K562 (cell line): Measurements from ENCODE around the gene PODNL1.

Experiments
- CBX8 ChIP-seq: fragments of 200-600 bp; sonication (generic); IDR thresholded peaks from 2 replicates; pipeline ENCODE4 v1.6.1; 2012; ENCODE audit warnings: borderline replicate concordance, mixed run types, low read depth, mild to moderate bottlenecking, moderate library complexity, mixed read lengths, low read length, control low read depth, inconsistent platforms; ENCODE audit not compliant: poor library complexity, severe bottlenecking; ENCODE audit errors: extremely low read depth
- ELF1 ChIP-seq: fragments of 200-800 bp; sonication (Bioruptor generic); IDR thresholded peaks from 2 replicates; pipeline ENCODE4 v1.6.1; 2016; ENCODE audit warnings: missing genetic modification characterization, missing compliant biosample characterization
- GABPB2 ChIP-seq: fragments of 250-450 bp; sonication (Bioruptor Pico); conservative IDR thresholded peaks from 2 replicates; pipeline ENCODE4 v1.5.1; 2021; ENCODE audit warnings: mild to moderate bottlenecking
- JUN ChIP-seq, 2 experiments: sonication (generic) in 1 of 2; formaldehyde crosslinking in 1 of 2; IDR thresholded peaks; 2 replicates each; pipeline versions ENCODE4 v1.6.1 to v1.8.0; 2012 to 2022; ENCODE audit warnings: borderline replicate concordance in 2 of 2, mild to moderate bottlenecking in 2 of 2, improper control_type of control experiment in 1 of 2, low read depth in 1 of 2, low read length in 1 of 2, missing genetic modification reagents in 1 of 2
- TBL1XR1 ChIP-seq, 2 experiments: IDR thresholded peaks; 2 replicates each; pipeline ENCODE4 v1.6.1; 2012; ENCODE audit warnings: improper control_type of control experiment in 2 of 2, low read length in 2 of 2, mild to moderate bottlenecking in 1 of 2
- ZC3H4 ChIP-seq: sonication (generic); formaldehyde crosslinking; IDR thresholded peaks from 2 replicates; pipeline ENCODE4 v1.9.0; 2021; ENCODE audit warnings: missing genetic modification reagents, borderline replicate concordance
- ZNF717 ChIP-seq: fragments of 250-450 bp; sonication (Bioruptor Pico); IDR thresholded peaks from 2 replicates; pipeline ENCODE4 v1.5.0; 2021
- TF ChIP-seq, protein P1 (sequence below), 3 experiments: IDR thresholded peaks in 2 of 3; conservative IDR thresholded peaks in 1 of 3; 2 replicates each; pipeline ENCODE4 v1.5.1; 2011 to 2012; ENCODE audit warnings: low read length in 3 of 3, mild to moderate bottlenecking in 3 of 3, control low read depth in 2 of 3, improper control_type of control experiment in 1 of 3, inconsistent platforms in 1 of 3, low read depth in 1 of 3, mixed read lengths in 1 of 3, moderate library complexity in 1 of 3; ENCODE audit not compliant: insufficient read depth in 2 of 3
- TF ChIP-seq, protein P2 (sequence below): sonication (generic); formaldehyde crosslinking; IDR thresholded peaks from 2 replicates; pipeline ENCODE4 v1.5.0; 2020; ENCODE audit warnings: missing genetic modification reagents

DNA sequence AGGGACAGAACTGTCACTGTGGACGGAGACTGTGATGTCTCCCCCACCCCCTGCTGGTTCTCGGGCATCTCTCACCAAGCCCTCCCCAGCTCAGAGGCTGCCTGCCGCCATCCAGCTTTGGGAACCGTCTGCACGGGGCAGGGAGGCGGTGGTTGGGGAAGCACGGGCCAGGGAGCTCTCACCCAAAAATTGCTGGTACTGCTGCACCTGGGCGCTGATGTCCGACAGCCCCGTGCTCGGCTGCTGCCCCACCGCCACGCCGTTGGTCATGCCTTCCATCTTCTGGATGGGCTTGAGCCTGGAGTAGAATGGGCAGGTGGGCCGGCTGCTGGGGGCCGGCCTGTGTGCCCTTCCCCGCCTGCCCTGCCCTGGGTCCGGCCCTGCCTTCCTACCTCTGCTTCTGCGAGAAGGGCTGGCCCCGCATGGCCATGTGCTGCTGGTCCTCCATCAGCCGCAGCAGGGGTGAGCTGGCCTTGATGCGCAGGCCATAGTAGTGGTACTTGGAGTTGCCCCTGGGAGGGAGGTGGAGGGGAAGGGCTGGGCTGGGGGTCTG, 30.2 kb upstream of the PODNL1 start:
- TF ChIP-seq, protein P1, sequence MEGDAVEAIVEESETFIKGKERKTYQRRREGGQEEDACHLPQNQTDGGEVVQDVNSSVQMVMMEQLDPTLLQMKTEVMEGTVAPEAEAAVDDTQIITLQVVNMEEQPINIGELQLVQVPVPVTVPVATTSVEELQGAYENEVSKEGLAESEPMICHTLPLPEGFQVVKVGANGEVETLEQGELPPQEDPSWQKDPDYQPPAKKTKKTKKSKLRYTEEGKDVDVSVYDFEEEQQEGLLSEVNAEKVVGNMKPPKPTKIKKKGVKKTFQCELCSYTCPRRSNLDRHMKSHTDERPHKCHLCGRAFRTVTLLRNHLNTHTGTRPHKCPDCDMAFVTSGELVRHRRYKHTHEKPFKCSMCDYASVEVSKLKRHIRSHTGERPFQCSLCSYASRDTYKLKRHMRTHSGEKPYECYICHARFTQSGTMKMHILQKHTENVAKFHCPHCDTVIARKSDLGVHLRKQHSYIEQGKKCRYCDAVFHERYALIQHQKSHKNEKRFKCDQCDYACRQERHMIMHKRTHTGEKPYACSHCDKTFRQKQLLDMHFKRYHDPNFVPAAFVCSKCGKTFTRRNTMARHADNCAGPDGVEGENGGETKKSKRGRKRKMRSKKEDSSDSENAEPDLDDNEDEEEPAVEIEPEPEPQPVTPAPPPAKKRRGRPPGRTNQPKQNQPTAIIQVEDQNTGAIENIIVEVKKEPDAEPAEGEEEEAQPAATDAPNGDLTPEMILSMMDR (IDR thresholded peaks at IDR 0.05 in 2 of 3, conservative IDR thresholded peaks at IDR 0.05 in 1 of 3; ENCODE audit: insufficient read depth in 2 of 3, low read depth in 1 of 3, low read length in 3 of 3): no peak
- TF ChIP-seq GABPB2 (CRISPR knock-in tag) (no peak), TBL1XR1 (IDR thresholded peaks at IDR 0.05; ENCODE audit: low read length in 2 of 2) (no peak), CBX8 (no peak), ELF1 (tag) (no peak), ZNF717 (CRISPR knock-in tag) (no peak), JUN (IDR thresholded peaks at IDR 0.05; ENCODE audit: borderline replicate concordance, low read depth, low read length) (no peak), JUN (CRISPR knock-in tag; IDR thresholded peaks at IDR 0.05; ENCODE audit: borderline replicate concordance) (no peak), ZC3H4 (CRISPR knock-in tag) (no peak)
- TF ChIP-seq, protein P2, sequence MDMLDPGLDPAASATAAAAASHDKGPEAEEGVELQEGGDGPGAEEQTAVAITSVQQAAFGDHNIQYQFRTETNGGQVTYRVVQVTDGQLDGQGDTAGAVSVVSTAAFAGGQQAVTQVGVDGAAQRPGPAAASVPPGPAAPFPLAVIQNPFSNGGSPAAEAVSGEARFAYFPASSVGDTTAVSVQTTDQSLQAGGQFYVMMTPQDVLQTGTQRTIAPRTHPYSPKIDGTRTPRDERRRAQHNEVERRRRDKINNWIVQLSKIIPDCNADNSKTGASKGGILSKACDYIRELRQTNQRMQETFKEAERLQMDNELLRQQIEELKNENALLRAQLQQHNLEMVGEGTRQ (CRISPR knock-in tag): no peak
